Measurements from ENCODE around the gene PCDHA6. TPM values are rescaled to one million over a fixed set of nuclear protein-coding genes. Genes with fewer than 3 reads are reported as not detected.
A peak's percentile ranks its signal among the peaks of the same experiment; 100 is the strongest.
"Not testable (repeated sequence)": the region's sequence is repeated elsewhere in the genome, so short reads cannot be mapped to it uniquely, and the experiment has no call there.

PCDHA6 gene
- total RNA-seq, 1 donor from 2014 or later, result 3.1 TPM

DNA sequence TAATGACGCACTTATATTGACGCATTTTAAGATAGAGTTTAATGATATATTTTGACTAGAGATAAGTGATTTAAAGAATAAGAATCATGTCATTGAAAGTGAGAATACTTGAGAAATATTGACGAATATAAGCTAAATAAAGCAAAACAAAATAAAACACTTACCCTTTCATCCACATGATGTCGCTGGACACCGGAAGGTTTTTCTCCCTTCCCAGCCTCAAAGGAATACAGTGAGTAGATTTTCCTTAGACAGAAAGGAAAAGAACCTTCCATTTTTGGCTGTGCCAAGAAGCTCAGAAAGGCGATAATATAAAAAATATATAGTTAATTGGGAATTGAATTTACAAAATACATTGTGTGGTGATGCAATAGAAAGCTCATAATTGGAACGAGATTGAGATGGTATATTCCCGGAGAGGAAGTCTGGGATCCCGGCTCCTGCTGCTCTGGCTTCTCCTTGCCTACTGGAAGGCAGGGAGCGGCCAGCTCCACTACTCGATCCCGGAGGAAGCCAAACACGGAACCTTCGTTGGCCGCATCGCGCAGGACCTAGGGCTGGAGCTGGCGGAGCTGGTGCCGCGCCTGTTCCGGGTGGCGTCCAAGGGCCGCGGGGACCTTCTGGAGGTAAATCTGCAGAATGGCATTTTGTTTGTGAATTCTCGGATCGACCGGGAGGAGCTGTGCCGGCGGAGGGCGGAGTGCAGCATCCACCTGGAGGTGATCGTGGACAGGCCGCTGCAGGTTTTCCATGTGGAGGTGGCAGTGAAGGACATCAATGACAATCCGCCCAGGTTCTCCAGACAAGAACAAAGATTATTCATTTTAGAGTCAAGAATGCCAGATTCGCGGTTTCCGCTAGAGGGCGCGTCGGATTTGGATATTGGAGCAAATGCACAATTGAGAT is 6.1 kb upstream of the PCDHA6 start, which contains the start of gene PCDHA5:
TSS of gene PCDHA5 (plus strand) at position 239 of the 906 bp plus-strand sequence.
- DNase-seq (ENCODE audit: low spot score), result no peak

DNA sequence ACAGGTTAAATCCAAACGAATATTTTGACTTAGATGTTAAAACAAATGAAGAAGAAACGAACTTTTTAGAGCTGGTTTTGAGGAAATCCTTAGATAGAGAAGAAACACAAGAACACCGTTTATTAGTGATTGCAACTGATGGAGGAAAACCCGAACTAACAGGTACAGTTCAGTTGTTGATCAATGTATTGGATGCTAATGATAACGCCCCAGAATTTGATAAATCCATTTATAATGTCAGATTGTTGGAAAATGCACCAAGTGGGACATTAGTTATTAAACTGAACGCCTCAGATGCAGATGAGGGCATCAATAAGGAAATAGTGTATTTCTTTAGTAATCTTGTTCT is 5.5 kb upstream of the PCDHA6 start:
- peak; percentile 1 for DNase-seq (ENCODE audit: low spot score)

DNA sequence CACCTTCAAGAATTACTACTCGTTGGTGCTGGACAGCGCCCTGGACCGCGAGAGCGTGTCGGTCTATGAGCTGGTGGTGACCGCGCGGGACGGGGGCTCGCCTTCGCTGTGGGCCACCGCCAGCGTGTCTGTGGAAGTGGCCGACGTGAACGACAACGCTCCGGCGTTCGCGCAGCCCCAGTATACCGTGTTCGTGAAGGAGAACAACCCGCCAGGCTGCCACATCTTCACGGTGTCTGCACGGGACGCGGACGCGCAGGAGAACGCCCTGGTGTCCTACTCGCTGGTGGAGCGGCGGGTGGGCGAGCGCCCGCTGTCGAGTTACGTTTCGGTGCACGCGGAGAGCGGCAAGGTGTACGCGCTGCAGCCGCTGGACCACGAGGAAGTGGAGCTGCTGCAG is 4.8 kb upstream of the PCDHA6 start:
- DNase-seq (ENCODE audit: low spot score), result not testable (repeated sequence)

DNA sequence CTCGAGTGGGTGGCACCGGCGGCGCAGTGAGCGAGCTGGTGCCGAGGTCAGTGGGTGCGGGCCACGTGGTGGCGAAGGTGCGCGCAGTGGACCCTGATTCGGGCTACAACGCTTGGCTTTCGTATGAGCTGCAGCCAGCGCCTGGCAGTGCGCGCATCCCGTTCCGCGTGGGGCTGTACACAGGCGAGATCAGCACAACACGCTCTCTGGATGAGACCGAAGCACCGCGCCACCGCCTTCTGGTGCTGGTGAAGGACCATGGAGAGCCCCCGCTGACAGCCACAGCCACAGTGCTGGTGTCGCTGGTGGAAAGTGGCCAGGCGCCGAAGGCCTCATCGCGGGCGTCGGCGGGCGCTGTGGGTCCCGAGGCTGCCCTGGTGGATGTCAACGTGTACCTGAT is 4.3 kb upstream of the PCDHA6 start:
- no peak for DNase-seq (ENCODE audit: low spot score)

DNA sequence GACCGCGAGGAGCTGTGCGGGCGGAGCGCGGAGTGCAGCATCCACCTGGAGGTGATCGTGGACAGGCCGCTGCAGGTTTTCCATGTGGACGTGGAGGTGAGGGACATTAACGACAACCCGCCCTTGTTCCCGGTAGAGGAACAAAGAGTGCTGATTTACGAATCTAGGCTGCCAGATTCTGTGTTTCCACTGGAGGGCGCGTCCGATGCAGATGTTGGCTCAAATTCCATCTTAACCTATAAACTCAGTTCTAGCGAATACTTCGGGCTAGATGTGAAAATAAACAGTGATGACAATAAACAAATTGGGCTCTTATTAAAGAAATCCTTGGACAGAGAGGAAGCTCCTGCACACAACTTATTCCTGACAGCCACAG is 590 bp downstream of the PCDHA6 start:
- no peak for DNase-seq (ENCODE audit: low spot score)

DNA sequence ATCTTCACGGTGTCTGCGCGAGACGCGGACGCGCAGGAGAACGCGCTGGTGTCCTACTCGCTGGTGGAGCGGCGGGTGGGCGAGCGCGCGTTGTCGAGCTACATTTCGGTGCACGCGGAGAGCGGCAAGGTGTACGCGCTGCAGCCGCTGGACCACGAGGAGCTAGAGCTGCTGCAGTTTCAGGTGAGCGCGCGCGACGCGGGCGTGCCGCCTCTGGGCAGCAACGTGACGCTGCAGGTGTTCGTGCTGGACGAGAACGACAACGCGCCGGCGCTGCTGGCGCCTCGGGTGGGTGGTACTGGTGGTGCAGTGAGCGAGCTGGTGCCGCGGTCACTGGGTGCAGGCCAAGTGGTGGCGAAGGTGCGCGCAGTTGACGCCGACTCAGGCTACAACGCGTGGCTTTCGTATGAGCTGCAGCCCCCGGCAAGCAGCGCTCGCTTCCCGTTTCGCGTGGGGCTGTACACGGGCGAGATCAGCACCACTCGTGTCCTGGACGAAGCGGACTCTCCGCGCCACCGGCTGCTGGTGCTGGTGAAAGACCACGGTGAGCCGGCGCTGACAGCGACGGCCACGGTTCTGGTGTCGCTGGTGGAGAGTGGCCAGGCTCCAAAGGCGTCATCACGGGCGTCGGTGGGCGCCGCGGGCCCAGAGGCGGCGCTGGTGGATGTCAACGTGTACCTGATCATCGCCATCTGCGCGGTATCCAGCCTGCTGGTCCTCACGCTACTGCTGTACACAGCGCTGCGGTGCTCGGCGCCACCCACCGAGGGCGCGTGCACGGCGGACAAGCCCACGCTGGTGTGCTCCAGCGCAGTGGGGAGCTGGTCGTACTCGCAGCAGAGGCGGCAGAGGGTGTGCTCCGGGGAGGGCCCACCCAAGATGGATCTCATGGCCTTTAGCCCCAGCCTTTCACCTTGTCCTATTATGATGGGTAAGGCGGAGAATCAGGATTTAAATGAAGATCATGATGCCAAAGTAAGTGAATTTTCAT is 2.0 kb downstream of the PCDHA6 start:
- DNase-seq (ENCODE audit: low spot score), result not testable (repeated sequence)

DNA sequence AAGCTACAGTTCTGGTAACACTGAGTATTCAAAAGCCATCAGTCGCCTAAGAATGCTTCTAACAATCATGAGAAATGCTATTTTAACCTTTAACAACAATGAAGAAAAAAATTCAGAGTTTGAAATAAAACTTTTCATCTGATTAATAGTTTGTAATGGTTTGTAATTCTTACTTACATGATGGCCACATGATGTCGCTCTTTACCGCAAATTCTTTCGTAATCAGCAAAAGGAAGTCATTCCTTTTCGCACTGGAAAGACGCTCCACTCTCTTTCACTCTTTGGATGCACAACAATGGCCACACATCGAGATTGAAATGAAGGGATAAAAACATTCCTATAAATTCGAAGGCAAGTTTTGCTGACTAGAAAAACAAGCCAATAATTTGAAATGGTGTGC is 6.2 kb downstream of the PCDHA6 start, which contains the start of gene PCDHA7:
TSS of gene PCDHA7 (plus strand) at position 277 of the 400 bp plus-strand sequence. CDS start at position 392, 115 bp downstream.
- no peak for DNase-seq (ENCODE audit: low spot score)

DNA sequence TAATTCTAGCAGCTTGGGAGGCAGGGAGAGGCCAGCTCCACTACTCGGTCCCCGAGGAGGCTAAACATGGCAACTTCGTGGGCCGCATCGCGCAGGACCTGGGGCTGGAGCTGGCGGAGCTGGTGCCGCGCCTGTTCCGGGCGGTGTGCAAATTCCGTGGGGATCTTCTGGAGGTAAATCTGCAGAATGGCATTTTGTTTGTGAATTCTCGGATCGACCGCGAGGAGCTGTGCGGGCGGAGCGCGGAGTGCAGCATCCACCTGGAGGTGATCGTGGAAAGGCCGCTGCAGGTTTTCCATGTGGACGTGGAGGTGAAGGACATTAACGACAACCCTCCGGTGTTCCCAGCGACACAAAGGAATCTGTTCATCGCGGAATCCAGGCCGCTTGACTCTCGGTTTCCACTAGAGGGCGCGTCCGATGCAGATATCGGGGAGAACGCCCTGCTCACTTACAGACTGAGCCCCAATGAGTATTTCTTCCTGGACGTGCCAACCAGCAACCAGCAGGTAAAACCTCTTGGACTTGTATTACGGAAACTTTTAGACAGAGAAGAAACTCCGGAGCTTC is 6.8 kb downstream of the PCDHA6 start:
- DNase-seq (ENCODE audit: low spot score), result not testable (repeated sequence)

DNA sequence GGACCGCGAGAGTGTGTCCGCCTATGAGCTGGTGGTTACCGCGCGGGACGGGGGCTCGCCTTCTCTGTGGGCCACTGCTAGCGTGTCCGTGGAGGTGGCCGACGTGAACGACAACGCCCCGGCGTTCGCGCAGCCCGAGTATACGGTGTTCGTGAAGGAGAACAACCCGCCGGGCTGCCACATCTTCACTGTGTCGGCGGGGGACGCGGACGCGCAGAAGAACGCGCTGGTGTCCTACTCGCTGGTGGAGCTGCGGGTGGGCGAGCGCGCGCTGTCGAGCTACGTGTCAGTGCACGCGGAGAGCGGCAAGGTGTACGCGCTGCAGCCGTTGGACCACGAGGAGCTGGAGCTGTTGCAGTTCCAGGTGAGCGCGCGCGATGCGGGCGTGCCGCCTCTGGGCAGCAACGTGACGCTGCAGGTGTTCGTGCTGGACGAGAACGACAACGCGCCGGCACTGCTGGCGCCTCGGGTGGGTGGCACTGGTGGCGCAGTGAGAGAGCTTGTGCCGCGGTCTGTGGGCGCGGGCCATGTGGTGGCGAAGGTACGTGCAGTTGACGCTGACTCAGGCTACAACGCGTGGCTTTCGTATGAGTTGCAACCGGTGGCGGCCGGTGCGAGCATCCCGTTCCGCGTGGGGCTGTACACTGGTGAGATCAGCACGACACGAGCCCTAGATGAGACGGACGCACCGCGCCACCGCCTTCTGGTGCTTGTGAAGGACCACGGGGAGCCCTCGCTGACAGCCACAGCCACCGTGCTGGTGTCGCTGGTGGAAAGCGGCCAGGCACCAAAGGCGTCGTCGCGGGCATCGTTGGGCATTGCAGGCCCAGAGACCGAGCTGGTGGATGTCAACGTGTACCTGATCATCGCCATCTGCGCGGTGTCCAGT is 8.1 kb downstream of the PCDHA6 start:
- no peak for DNase-seq (ENCODE audit: low spot score)

DNA sequence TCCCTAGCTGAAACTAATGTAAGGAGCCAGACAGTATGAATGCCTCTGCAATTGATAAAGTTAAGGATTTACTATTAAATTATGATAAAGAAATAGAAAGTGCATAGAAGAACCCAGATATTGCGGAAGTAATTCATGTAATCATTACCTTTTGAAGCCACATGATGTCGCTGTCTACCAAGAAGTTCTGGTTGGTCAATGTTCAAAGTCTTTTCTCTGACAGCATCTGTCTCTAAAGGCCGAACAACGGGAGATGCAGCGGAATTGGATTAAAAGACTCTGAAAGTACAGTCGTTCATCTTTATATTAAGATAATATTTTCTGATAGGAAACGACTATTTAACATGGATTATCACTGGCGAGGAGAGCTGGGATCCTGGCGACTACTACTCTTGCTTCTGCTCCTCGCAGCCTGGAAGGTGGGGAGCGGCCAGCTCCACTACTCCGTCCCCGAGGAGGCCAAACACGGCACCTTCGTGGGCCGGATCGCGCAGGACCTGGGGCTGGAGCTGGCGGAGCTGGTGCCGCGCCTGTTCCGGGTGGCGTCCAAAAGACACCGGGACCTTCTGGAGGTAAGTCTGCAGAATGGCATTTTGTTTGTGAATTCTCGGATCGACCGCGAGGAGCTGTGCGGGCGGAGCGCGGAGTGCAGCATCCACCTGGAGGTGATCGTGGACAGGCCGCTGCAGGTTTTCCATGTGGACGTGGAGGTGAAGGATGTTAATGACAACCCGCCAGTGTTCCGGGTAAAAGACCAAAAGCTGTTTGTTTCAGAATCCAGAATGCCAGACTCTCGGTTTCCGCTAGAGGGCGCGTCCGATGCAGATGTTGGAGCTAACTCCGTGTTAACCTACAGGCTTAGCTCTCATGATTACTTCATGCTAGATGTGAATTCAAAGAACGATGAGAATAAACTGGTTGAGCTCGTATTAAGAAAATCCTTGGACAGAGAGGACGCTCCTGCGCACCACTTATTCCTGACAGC is 13.5 kb downstream of the PCDHA6 start, which contains the start of gene PCDHA8:
TSS of gene PCDHA8 (plus strand) at position 210 of the 985 bp plus-strand sequence. CDS start at position 345, 135 bp downstream.
- DNase-seq (ENCODE audit: low spot score), result no peak

DNA sequence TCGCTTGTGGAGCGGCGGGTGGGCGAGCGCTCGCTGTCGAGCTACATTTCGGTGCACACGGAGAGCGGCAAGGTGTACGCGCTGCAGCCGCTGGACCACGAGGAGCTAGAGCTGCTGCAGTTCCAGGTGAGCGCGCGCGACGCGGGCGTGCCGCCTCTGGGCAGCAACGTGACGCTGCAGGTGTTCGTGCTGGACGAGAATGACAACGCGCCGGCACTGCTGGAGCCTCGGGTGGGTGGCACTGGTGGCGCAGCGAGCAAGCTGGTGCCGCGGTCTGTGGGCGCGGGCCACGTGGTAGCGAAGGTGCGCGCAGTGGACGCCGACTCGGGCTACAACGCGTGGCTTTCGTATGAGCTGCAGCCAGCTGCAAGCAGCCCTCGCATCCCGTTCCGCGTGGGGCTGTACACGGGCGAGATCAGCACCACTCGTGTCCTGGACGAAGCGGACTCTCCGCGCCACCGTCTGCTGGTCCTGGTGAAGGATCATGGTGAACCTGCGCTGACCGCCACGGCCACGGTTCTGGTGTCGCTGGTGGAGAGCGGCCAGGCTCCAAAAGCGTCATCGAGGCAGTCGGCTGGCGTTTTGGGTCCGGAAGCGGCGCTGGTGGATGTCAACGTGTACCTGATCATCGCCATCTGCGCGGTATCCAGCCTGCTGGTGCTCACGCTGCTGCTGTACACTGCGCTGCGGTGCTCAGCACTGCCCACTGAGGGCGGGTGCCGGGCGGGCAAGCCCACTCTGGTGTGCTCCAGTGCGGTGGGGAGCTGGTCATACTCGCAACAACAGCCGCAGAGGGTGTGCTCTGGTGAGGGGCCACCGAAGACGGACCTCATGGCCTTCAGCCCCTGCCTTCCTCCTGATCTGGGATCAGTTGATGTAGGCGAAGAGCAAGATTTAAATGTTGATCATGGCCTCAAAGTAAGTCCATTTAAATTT is 15.3 kb downstream of the PCDHA6 start:
- no peak for DNase-seq (ENCODE audit: low spot score)

DNA sequence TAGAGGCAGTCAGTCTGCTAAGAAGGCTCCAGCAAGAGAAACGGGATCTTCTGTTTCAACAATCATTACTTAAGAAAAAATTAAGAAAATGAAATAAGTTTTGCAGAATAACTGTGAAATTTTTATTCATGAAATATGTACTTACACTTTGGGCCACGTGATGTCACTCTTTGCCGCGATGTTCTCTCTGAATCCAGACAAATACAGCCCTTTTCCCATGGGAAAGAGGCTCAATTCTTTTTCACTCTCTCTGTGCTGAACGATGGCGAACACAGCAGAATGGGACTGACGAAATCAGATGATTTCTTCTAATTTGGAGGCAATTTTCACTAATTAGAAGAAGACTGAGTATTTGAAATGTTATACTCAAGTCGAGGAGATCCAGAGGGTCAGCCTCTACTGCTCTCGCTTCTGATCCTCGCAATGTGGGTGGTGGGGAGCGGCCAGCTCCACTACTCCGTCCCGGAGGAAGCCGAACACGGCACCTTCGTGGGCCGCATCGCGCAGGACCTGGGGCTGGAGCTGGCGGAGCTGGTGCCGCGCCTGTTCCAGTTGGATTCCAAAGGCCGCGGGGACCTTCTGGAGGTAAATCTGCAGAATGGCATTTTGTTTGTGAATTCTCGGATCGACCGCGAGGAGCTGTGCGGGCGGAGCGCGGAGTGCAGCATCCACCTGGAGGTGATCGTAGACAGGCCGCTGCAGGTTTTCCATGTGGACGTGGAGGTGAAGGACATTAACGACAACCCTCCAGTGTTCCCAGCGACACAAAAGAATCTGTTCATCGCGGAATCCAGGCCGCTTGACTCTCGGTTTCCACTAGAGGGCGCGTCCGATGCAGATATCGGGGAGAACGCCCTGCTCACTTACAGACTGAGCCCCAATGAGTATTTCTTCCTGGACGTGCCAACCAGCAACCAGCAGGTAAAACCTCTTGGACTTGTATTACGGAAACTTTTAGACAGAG is 20.7 kb downstream of the PCDHA6 start, which contains the start of gene PCDHA9:
TSS of gene PCDHA9 (plus strand) at position 244 of the 964 bp plus-strand sequence. CDS start at position 358, 114 bp downstream.
- not testable (repeated sequence) for DNase-seq (ENCODE audit: low spot score)

DNA sequence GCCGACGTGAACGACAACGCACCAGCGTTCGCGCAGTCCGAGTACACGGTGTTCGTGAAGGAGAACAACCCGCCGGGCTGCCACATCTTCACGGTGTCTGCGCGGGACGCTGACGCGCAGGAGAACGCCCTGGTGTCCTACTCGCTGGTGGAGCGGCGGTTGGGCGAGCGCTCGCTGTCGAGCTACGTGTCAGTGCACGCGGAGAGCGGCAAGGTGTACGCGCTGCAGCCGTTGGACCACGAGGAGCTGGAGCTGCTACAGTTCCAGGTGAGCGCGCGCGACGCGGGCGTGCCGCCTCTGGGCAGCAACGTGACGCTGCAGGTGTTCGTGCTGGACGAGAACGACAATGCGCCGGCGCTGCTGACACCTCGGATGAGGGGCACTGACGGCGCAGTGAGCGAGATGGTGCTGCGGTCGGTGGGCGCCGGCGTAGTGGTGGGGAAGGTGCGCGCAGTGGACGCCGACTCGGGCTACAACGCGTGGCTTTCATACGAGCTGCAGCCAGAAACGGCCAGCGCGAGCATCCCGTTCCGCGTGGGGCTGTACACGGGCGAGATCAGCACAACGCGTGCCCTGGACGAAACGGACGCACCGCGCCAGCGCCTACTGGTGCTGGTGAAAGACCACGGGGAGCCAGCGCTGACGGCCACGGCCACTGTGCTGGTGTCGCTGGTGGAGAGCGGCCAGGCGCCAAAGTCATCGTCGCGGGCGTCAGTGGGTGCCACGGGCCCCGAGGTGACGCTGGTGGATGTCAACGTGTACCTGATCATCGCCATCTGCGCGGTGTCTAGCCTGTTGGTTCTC is 22.3 kb downstream of the PCDHA6 start:
- DNase-seq (ENCODE audit: low spot score), result not testable (repeated sequence)

DNA sequence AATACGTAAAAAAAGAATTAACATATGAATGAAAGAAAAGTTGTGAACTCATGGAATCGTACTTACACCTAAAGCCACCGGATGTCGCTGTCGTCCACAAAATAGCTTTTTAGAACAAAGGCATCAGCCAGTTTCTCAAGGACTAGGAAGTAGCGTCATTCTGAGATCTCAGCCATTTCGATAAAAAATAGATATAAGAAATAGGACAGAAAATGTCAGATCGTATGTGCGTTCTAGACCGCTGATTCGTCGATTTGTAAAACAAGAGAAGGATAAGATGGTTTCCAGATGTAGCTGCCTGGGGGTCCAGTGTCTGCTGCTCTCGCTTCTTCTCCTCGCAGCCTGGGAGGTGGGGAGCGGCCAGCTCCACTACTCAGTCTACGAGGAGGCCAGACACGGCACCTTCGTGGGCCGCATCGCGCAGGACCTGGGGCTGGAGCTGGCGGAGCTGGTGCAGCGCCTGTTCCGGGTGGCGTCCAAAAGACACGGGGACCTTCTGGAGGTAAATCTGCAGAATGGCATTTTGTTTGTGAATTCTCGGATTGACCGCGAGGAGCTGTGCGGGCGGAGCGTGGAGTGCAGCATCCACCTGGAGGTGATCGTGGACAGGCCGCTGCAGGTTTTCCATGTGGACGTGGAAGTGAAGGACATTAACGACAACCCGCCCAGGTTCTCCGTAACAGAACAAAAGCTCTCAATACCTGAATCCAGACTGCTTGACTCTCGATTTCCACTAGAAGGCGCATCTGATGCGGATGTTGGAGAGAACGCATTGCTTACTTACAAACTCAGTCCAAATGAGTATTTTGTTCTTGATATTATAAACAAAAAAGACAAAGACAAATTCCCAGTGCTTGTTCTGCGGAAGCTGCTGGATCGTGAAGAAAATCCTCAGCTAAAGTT is 28.3 kb downstream of the PCDHA6 start, which contains the start of gene PCDHA10:
TSS of gene PCDHA10 (plus strand) at position 126 of the 903 bp plus-strand sequence. CDS start at position 278, 152 bp downstream.
- DNase-seq (ENCODE audit: low spot score), result no peak
